GM18861 (cell line): ENCODE data around the gene UBE4B.
A peak's percentile ranks its signal among the peaks of the same experiment; 100 is the strongest.
"Not testable (repeated sequence)": the region's sequence is repeated elsewhere in the genome, so short reads cannot be mapped to it uniquely, and the experiment has no call there.

Experiments used
- ATAC-seq: cut with Tn5 transposase; IDR thresholded peaks from one replicate; pipeline ENCODE4 v1.9.1; 2021; ENCODE audit not compliant: unreplicated experiment

The UBE4B gene

DNA sequence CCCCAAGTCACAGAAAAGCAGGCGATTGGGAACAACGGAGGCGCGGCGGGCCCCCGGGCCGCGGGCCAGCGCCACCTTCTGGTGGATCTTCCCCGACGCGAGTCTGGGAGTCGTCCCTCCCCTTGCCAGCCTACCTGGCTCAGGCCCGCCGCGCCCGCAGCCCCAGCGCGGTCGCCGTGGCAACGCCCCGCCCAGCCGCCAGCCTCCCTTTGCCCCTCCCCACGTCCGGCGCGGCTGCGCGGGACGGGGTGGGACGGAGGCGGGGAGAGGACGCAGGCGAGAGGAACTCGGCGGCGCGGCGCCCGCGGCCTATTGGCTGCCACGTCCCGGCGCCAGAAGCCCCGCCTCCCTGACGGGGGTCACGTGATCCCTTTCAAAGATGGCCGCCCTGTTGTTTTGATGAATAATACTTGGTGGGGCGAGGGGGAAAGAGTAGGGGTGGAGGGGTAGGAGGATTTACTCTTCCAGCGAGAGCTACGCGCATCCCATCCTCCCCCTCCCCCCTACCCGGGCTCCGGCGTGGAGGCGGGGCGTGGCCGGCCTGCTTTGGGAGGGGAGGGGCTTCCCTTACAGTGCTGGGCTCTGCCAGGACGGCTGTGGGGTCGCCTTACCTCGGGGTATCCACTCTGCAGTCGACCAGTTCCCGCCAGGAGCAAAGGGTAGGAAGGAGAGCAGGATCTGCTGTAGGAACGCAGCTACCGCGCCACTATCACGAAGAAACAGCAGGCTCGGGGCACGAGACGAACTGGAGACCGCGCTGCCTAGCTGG is at the start of gene UBE4B:
Gene UBE4B (plus strand): TSS at position 369 of the 769 bp plus-strand sequence. CDS start 713 bp downstream, outside the sequence.
- ATAC-seq: peak; percentile 88

DNA sequence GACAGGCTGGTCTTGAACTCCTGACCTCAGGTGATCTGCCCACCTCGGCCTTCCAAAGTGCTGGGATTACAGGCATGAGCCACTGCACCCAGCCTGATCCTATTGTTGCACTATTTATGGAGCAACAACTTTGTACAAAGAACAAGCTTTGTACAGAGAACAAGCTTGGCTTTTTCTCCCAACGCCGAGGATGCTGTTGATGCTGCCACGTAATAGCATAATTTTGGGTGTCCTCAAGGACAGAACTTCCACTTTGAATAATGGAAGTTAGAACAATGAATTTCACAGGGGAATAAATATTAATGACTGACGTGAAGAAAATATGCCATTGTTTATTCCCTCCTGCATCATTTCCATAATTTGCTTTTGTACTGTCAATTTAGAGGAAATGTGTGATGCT is 48.5 kb upstream of the UBE4B start:
- no peak for ATAC-seq

DNA sequence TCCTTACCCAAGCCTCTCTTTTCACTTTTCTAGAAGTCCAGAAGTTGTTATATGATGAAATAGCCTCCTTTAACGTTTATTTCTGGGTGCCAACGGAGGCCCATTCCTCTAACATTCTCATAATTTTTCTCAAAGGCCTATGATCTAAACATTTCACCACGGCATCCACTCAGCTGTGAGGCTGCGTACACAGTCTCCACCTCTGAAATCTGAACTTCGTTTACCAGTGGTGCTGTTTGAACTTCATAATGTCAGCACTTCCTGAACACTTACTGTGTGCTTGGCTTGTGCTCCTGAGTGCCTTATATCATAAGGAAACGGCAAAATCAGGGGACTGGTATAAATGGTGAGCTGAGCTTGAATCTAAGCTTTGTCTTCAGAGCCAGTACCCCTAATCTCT is 47.8 kb upstream of the UBE4B start:
- no peak for ATAC-seq

DNA sequence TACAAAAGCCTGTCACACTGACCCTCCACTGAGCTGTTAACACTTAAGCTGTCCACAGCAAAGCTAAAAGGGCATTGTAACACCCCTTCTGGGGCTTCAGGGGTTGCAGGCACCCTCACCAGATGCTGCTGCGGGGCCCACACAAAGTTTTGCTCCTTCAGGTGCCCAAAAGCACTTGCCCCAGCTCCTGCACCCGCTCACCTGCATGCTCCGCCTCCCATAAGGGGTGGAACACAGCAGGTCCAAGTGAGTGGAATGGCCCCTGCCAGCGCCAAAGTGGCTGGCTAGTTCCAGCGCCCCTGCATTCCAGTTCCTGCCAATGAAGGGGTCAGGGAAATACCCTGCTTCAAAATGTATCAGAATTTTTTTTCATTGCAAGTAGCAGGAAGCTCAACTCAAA is 43.0 kb upstream of the UBE4B start:
- ATAC-seq: no peak

DNA sequence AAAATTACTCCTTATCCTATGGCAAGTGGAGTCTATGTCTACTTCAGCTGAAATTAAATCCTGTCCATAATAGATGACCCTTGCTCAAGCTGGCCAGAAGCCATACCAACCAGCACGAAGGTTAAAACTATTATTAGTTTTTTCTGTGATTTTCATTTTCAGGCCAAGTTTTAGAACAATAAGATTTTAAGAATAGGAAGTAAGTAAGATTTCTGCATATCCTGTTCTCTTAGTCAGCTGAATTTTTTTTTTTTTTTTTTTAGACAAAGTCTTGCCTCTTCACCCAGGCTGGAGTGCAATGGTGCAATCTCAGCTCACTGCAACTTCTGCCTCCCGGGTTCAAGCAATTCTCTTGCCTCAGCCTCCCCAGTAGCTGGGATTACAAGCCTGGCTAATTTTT is 41.8 kb upstream of the UBE4B start:
- ATAC-seq: no peak

GRCh38 chr1:9992910-9993309 is 39.8 kb upstream of the UBE4B start:
- no peak for ATAC-seq

GRCh38 chr1:9993561-9994075 is 39.1 kb upstream of the UBE4B start:
- ATAC-seq: no peak

DNA sequence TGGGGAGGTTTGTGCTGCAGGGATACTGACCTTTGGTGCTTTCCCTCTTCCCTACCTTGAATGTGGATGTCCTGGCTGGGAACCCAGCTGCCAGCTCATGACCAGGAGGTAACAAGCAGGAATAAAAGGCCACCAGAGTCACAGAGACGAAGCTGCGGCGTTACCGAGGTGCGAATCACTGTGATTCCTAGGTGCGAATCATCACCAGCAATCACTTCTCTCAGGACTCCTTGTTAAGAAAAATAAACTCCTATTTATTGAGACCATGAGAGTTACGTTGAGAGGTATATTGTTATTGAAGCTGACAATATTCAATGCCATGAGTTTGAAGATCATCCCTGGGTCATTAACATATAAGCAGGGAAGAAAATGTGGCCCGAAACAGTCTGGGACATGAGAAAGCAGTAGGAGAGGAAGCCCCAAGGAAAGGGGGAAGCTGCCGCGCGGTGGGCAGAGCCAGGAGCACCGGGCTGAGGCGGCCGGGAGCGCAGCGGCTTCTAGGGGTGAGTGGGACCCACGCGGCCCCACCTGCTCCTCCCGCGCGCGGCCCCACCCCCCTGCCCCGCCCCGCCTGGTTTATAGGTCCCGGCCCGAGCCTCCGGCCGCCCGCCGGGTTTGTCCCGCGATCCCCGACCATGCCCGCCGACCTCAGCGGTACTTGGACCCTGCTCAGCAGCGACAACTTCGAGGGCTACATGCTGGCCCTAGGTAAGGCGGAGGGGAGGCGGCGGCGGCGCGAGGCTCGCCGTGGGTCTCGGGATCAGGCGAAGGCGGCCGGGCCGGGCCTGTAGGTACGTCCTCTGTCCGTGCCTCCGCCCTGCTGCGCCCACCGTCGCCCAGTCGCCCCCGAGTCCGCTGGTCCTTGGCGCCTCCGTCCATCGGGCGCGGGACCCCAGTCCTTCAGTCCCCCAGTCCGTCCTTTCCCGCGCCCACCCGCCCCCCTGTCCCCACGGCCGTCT is 35.9 kb upstream of the UBE4B start, which contains the start of gene RBP7:
Gene RBP7 (plus strand): TSS at position 605 of the 959 bp plus-strand sequence. CDS start 31 bp downstream, at position 636.
- no peak for ATAC-seq

DNA sequence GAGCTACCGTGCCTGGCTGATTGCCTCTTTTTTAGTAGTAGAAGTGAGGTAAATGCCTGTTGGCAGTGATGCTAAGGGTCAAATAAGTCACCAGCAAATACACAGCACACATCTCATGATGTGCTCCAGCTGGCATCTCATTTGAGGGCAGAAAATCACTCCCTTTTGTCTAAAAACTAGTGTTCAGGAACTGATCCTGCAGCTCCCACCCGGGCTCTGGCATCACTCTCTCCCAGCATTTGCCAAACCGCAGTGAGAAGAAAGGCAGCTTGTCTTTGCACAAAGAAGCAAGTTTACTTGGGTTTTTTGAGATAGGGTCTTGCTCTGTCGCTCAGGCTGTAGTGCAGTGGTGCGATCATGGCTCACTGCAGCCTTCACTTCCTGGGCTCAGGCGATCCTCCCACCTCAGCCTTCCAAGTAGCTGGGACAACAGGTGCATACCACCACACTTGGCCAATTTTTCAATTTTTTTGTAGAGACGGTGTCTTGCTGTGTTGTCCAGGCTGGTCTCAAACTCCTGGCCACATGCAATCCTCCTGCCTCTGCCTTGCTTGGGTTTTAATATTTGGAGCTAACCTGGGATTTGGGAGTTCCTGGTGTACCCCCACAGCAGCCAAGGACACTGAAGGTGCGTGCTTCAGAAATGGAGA is 31.6 kb upstream of the UBE4B start:
- ATAC-seq: no peak

DNA sequence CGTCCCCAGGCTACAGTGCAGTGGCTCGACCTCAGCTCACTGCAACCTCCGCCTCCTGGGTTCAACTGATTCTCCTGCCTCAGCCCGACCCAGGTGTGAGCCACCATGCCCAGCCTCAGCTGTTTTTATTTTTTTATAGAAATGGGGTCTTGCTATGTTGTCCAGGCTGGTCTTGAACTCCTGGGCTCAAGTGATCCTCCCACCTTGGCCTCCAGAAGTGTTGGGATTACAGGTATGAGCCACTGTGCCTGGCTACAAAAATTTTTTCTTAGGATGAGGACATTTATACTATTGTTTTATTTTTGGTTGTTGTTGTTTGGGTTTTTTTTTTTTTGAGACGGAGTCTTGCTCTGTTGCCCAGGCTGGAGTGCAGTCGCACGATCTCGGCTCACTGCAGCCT is 27.5 kb upstream of the UBE4B start:
- ATAC-seq: not testable (repeated sequence)

DNA sequence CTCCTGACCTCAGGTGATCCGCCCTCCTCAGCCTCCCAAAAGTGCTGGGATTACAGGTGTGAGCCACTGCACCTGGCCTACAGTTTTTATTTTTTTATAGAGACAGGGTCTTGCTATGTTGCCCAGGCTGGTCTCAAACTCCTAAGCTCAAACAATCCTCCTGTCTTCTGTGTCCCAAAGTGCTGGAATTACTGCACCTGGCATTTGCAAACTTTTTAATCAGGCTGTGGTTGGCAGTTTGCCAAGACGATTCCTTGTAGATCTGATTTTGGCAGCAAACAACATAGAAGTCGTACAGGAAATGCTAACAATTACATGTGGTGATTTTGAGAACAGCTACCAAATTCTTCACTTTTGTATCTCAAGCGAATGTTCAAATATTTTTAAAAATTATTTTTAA is 25.6 kb upstream of the UBE4B start:
- no peak for ATAC-seq

GRCh38 chr1:10014016-10014415 is 18.7 kb upstream of the UBE4B start:
- no peak for ATAC-seq

DNA sequence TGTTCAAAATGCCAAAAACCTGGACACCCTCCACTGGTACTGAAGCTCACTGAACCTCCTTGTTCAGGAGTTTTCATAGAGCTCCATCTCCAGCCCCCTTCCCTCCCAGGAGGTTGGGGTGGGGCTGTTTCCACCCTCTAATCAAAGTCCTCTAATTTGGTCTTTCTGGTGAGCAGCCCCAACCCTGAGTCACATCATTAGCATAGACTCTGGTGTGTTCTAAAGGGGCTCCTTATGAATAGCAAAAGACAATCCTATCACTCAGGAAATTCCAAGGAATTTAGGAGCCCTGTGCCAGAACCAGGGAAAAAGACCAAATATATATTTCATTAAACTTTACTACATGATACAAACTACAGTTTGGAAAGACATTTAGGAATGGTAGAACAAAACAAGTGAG is 13.2 kb upstream of the UBE4B start:
- no peak for ATAC-seq

- no peak for ATAC-seq
Observed at GRCh38 chr1:10020086-10020485, 12.7 kb upstream of the UBE4B start.

DNA sequence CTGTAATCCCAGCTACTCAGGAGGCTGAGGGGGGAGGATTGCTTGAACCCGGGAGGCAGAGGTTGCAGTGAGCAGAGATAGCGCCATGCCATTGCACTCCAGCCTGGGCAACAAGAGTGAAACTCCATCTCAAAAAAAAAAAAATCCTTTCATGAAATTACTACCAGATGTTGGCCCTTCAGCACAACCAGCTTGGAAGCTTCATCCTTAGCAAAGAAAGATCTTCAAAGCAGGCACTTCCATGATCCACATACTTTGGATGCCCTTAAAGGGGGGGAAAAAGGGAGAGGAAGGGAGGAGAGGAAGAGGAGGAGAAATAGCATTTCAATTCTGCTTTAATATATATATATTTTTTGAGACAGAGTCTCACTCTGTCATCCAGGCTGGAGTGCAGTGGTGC is 12.1 kb upstream of the UBE4B start:
- not testable (repeated sequence) for ATAC-seq

DNA sequence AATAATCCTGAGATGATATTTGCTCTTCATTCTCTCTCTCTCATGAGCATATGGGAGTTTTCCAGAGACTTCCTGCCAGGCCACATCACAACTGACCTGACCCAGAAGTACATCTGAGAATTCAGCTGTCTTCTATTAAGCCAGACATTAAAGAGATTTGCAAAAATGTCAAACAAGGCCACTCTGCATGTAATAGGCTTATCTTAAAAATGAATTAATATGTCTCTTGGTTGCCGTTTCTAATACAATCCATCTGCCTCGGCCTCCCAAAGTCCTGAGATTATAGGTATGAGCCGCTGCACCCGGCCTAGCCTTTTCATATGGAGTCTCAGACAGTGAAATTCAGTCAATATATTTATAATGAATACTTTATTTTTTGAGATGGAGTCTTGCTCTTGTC is 10.8 kb upstream of the UBE4B start:
- ATAC-seq: not testable (repeated sequence)

DNA sequence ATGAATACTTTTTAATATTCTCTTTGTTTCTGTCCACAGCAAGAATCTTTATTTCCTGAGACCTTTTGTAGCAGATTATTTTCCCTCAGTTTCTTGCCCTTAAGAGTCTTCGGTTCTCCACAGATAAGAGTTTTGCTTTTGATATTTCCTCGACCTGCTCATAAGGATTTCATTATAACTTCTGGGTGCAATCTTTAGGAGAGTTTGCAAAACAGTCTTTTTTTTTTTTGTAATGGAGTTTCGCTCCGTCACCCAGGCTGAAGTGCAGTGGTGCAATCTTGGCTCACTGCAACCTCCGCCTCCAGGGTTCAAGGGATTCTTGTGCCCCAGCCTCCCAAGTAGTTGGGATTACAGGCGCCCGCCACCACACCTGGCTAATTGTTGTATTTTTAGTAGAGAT is 10.1 kb upstream of the UBE4B start:
- no peak for ATAC-seq

DNA sequence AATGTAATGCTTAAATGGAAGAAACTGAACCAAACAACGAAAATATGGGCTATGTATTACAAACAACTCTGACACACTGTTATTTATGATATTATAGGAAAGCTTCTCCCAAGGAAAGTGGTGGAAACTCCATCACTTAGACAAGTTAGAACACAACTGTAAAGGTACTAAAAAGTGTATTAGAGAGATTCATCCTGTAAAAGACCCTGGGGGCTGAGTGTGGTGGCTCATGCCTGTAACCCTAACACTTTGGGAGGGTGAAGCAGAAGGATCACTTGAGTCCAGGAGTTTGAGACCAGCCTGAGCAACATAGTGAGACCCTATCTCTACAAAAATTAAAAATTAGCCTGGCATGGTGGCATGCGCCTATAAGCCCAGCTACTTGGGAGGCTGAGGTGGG is 7.4 kb upstream of the UBE4B start:
- ATAC-seq: no peak

DNA sequence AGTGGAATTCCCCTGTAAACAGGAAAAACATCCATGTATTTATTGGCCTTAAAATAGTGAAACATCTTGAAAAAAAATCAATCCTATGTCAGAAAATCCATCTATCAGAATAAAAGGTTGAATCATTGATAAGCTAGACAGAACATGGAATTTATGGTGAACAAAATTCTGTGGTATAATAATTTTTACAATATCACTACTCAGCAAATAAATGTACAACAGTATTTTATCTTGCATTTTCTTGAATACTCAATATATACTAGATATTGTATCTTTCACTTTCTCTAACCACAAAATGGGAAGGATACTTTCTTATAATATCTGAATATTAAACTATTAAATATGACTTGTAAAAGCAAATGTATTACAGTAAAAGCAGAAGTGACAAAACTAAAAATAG is 5.7 kb upstream of the UBE4B start:
- no peak for ATAC-seq

DNA sequence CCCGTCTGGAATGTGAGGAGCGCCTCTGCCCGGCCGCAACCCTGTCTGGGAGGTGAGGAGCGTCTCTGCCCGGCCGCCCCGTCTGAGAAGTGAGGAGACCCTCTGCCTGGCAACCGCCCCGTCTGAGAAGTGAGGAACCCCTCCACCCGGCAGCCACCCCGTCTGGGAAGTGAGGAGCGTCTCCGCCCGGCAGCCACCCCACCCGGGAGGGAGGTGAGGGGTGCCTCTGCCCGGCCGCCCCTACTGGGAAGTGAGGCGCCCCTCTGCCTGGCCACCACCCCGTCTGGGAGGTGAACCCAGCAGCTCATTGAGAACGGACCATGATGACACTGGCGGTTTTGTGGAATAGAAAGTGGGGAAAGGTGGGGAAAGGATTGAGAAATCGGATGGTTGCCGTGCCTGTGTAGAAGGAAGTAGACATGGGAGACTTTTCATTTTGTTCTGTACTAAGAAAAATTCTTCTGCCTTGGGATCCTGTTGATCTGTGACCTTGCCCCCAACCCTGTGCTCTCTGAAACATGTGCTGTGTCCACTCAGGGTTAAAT is 3.7 kb upstream of the UBE4B start:
- ATAC-seq: not testable (repeated sequence)

- no peak for ATAC-seq
Observed at GRCh38 chr1:10031461-10031860, 1.3 kb upstream of the UBE4B start.
